HG03460 (cell line): ENCODE measurements around the gene SLC12A7.
"Not testable (repeated sequence)": the region's sequence is repeated elsewhere in the genome, so short reads cannot be mapped to it uniquely, and the experiment has no call there.

ENCODE experiments used
- ATAC-seq: cut with Tn5 transposase; IDR thresholded peaks from one replicate; pipeline ENCODE4 v1.9.1; 2021; ENCODE audit not compliant: unreplicated experiment

Gene SLC12A7

DNA sequence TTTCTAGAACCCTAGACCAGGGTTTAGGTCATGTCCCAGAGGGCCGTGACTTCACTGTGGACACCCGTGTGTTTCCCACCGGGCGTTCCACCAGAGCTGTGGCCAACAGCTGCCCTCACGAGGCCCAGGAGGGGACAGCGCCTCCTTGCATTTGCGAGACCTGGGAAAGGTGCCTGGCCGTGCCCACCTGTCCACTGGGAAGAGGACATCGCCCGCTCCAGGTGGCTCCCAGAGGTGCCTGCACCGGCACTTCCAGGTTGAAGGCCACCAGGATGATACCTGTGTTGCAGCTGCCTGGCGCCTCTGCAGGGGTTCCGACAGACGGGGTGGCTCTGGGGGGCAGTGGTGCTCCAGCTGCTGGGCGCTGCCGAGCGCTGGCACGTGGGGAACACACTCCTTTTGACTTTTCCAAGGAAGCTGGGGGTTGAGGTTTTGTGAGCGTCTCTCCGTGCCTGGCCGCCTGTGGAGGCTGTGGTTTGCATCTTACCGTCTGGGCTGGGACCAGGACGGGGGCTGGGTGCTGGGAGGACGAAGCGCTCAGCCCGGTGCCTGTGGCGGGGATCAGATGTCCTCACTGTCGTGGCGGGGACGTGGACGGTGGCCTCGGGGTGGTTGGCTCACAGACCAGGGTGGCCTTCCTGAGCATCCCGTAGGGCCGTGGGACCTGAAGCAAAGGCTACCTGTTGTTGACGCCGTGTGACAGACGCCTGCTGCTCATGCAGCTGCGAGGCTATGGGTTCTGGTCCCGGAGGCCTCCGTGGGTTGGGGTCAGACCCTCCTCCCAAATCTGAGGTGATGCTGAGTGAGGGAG, 84.0 kb downstream of the SLC12A7 start:
- no peak for ATAC-seq

DNA sequence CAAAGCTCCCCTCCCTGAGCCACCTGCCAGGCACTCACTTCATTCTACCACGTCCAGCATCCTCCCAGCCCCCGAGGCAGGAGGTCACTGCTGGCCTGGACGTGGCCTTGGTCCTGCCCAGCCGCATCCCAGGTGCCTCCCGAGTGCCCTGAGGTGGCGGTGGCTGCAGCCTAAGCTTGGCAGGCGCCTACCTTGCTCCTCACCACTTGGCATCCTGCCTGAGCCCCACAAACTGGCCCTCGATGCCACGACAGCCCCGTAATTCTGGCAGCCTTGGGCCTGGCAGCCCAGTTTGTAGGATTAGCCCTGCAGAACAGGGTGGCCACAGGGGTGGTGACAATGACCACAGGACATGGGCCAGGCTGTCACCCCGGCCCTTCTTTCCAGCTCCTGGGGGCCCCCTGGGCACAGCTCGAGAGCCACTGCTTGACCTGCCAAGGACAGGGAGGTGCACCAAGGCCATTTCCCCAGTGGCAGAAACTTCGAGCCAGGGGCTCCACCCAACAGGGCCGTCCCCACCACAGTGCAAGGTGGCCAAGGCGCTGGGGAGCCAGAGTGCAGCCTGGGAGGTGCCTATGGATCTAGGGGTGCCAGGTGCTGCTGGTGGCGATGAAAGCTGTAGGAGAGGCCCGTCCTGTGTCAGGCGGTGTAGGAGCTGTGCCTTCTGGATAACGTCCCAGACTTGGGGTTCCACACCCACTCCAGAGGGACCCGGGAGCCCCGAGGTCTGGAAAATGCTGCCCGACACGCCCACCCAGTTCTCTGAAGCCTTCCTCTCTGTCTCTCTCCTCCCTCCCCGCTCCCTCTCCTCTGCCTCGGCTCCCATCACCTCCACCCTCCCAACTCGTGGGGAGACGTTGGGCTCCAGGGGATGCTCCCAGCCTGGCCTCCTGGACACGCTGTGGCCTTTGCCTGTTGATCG, 84.9 kb downstream of the SLC12A7 start:
- ATAC-seq, result no peak

DNA sequence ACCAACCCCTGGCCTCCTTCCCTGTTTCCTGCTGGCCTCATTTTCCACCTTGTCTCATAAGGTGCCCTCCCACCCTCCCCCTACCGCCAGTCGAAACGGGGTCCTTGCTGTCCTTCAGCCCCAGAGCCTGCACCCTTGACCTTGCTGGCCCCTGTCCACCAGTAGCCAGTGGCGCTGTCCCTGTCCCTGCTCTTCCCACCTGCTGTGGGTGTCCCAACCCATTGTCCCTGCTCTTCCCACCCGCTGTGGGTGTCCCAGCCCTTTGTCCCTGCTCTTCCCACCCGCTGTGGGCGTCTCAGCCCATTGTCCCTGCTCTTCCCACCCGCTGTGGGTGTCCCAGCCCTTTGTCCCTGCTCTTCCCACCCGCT, 89.9 kb downstream of the SLC12A7 start:
- ATAC-seq, result not testable (repeated sequence)

DNA sequence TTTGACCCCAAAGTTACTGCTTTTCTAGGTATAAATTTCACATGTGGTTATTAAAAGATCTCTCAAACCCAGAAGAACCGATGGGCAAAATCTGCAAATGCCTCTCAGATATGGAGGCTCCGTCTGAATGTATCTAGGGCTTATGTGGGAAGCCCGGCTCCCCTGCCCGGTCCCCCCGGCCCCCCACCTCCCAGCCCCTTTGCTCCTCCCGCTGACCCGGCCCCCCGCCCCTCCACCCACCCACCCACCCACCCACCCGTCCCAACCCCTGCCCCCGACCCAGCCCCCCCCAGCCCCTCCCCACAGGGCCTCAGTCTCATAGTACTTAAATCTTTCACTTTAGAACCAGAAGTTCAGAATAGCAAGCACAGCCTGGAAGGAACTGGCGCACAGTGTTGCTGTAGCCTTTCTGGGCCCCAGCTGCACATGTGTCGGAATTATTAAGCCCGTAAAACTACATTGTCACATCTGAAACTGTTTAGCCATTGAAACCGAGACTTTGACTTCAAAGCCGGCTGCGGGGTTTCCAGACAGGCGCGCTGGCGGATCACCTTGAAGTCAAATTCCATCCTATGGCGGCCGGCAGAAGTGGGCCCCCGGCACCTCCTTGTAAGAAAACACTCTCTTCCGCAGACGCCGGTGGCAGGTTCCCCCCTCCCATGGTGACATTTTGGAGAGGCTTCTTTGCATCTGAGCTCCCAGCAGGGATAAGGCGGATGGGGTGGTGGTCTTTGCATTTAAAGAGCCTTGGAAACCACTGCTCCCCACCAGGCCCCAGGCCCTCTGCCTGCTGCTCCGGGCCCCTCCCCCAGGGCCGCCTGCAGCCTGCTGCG, 90.5 kb downstream of the SLC12A7 start:
- ATAC-seq, result no peak

DNA sequence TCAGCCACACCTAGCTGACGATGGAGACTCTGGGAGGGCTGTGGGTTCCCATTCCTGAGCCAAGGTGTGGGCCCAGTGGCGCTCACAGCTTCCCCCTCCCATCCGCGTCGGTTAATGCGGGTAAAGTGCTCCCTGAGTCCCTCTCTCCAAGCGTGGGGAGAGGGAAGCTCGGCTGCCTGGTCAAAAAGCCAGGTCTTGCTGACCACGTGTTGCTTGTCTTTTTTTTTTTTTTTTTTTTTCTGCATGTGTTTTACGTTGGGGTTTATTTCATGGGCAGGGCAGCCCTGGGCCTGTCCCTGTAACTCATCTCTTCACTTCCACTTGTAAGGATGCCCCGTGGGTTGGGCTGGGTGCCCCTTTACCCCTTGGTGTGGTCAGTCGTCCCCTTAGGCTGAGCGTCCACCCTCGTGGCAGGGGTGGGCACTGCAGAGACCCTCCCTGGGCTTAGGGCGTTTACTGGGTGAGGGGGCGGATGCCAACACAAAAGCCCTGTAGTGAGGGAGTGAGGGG, 91.4 kb downstream of the SLC12A7 start:
- ATAC-seq, result no peak

DNA sequence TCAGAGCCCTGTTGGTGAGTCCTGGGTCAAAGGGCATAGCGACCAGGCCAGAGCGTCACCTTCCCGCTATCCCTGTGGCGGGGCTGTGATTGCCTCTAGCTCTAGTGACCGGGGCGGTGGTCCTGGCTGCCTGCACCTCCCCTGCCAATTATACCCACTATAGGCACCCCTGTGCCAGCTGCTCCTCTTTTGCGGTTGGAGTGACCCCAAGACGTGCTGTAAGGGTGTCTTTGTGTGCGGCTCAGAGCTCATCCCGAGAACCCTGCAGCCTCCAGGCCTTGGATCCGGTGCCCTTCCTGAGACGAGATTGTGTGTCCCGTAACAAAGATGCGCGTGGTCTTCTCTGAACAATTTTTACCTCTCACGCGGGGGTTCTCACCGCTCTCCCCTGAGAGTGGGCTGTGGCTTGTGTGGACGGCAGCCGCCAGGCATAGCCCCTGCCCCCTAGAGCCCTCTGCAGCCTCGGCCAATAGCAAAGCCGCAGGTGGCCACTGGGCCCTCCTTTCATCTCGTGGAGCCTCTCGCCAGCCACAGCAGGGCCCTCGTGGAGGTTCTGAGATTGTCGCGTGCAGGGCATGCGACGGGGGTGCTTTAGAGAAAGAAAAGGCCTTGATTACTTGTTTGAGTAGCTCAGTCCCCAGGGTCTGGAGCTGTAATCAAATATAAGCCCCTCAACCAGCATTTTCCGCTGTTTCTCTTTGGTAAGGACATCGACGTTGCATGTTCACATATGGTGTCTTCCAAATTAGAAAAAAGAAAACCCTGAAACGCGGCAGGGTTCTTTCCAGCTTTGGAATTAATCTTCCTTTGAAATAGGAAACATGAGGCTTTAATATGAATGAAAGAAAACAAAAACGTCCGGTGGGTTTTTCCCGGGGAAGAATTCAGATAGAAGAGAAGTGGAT, 92.6 kb downstream of the SLC12A7 start:
- no peak for ATAC-seq

DNA sequence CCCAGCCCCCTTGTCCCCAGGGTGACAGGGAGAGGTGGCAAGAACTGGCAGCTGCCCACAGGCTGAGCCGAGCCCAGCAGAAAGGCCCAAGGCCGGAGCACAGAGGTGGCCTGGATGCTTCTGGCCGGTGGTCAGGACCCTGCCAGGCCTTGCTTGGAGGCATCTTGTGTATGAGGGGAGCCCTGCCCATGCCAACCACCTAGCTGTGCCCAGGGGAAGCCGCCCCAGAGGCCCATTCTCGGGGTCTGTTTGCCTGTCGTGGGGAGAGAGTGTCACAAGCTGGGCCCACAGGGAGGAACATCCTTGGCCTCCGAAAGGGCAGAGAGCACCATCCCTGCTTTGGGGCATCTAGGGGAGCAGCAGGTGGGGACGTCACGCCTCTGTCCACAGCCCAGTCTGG, 93.3 kb downstream of the SLC12A7 start:
- no peak for ATAC-seq

DNA sequence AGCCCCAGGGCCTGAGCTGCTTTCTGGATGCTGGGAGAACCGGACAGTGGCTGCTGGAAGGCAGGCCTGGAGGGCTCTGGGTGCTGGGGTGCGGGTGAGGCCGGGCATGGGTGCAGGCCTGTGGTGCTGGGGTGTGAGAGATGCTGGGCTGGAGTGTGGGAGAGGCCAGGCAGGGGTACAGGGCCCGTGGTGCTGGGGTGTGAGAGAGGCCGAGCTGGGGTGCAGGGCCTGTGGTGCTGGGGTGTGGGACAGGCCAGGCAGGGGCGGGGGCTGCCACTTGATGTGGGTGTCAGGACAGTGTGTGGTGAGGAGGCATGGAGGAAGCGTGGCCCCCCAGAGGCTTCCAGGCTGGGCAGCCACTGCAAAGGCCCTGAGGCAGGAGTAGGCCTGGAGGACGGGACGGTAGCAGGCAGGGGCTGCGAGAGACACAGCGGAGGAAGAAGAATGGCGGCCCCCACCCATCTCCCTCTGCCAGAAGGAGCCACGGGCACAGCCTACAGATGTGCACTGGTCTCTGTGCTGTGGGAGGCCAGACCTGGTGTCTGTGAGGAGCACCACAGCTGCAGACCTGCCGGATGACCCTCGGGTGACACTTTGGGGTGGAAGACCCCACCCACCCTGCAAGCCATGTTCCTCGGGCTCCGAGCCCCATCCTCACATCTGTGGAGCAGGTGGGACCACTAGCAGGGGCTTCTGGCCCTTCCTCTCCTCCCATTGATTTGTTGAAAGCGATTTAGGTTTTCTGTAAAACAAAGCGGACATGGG, 94.0 kb downstream of the SLC12A7 start:
- ATAC-seq, result no peak

DNA sequence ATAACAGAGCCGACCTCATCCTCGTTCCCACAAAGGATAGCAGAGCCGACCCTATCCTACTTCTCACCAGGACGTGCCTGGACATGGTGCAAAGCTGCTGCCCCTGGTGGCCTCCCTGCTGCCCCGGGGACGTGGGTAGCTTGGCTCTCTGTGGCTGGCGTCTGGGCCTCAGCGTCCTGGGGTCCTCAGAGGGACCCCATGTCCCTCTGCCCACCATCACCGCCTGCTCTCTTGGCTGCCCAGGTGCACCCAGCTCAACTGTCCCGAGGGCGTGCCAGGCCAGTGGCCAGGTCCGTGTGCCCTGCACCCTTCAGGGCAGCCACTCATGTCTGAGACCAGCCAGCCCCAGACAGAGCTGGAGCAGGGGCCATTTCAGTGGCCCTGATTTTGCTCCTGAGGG, 94.8 kb downstream of the SLC12A7 start:
- ATAC-seq, result no peak

DNA sequence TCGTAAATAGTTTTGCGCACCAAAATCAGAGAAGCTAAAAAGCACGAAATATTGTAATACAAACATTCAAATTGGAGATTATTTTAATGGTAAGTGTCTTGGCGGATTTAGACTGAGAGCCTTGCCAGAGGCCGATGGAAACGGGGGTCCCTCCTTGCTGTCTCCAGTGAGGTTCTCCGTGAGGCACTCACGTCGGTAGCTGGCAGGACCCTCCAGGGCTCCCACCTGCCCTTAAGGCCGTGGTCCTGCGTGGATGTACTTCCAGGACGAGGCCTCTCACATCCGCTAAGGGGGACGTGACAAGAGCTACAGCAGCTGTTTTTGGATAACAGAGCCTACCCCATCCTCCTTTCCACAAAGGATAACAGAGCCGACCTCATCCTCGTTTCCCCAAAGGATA, 95.4 kb downstream of the SLC12A7 start:
- no peak for ATAC-seq

DNA sequence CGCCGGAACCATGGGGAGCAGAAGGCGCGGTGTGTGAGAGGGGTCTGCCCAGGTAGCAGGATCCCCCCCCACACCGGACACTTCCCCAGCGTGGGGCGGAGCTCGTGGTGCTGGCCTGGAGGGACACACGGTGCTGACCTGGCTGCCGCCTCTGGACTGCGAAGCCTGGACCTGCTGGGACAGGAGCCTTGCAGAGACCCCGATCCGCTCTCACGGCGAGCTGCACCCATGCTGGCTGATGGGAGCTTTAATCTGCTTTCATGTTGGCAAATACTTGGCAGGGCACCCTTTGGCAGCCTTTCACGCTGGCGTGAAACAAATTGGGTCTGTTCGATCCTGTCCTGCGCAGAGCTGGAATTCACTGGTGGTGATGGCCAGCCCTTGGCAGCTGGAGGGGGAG, 95.8 kb downstream of the SLC12A7 start:
- ATAC-seq, result no peak

DNA sequence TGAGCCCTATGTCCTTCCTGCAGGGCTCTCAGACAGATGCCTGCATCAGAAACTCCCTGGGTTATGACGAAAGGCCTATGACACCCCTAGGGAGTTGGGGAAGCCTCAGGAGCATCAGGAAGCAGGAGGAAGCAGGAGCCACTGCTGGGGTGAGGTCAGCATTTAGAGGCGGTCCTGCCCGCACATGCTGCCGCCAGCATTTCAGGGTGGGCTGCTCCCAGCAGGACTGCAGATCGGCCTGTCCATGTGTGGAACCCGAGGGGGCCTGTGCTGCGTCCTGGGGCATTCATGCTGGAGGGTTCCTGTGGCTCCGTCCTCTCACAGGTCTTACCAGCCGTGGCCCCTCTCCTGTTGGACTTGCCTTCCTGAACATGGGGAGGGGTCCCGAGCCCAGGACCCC, 96.4 kb downstream of the SLC12A7 start:
- ATAC-seq, result no peak

DNA sequence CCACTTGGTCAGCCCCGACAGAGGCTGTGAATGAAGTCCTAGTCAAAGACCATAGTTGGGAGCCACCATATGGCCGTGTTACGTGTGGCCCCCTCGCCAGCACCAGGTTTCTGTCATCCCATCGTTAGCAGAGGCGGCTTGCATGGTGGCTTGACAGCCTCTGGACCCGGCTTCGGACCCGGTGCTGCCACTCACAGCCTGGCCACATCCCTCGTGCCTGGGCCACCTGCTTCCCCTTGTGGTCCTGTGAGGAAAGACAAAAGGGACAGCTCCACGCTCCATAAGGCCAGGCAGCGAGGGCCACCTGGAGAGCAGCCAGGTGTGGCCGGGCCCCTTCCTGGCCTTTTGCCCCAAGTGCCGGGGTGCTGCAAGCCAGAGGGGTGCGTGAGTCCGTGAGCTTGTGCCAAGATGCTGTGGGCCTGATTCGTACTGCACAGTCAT, 97.1 kb downstream of the SLC12A7 start:
- ATAC-seq, result no peak

DNA sequence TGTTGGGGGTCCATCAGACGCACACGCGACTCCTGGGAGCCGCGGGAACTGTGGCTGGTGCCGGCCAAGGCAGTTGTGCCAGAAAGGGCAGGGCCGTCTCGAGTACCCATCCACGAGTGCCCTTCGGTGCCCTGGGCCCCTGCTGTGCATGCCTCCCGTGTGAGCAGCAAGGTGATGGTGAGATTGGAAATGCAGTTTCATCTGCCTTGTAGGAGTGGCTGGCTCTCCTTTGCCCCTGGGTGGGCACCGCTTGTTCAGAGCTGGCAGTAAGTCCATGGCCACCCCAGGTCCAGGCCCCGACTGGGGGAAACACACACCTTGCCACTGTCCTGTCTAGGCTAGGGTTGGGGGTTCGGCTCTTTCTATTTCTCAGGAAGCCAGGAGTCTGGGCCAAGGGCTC, 97.5 kb downstream of the SLC12A7 start:
- no peak for ATAC-seq

DNA sequence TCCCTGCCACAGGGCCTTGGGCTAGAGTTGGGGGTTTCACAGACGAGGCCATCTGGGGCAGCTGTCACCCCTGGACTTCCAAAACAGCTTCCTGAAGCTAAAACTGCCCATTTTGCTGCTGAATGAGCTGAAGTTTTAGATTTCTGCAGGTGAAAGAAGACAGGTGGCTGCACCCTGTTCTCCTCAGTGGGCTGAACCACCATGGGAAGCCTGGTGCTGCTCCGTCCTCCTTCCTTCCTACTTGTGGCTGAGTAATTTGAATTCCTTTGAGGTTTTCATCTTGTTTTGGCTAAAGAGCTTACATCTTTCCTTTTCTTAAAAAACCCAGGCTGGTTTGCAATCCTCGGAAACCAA, 97.9 kb downstream of the SLC12A7 start:
- no peak for ATAC-seq

DNA sequence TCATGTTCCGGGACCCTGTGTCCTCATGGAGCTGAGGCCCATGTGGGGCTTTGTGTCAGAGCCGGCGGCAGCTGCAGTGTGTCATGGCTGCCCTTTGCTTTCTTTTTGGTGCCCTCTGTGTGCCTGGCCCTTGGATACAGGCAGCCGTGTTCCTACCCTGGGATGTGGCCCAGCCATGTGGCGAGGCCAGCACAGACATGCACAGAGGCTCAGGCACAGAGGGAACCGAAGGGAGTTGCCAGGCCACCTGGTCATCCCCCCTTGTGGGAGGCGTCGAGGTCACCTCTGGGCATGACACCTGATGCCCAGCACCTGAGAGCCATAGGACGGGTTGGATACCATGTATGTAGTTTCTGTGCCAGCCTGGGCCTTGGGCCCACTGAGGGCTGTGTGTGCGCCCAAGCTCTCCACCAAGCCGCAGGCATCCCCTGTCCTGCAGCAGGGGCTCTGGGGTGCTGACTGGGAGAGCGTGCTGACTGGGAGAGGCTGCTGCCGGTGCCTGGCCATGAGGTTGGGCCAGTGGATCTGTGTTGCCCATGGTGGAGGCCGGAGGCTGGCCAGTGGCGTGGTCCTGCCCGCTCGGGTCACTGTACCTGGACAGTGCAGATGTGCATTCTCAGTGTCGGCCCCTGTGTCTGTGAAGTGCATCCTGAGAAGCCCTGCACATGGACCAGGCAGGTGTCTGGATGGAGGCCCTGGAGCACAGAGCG, 98.5 kb downstream of the SLC12A7 start:
- no peak for ATAC-seq

DNA sequence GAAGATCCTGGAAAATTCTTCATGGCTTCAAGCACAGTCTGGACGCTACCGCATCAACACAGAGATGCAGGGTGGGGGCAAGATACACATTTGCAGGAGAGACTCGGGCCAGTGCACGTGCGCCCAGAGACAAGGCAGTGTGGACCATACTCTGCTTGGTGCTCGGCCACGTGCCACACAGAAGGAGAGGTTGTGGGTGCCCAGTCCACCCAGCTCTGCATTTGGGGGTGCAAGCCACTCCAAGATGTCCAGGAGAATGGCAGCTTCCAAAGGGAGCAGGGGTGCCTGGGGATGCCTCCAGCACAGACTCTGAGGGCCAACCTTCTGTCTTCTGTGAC, 99.0 kb downstream of the SLC12A7 start:
- no peak for ATAC-seq

DNA sequence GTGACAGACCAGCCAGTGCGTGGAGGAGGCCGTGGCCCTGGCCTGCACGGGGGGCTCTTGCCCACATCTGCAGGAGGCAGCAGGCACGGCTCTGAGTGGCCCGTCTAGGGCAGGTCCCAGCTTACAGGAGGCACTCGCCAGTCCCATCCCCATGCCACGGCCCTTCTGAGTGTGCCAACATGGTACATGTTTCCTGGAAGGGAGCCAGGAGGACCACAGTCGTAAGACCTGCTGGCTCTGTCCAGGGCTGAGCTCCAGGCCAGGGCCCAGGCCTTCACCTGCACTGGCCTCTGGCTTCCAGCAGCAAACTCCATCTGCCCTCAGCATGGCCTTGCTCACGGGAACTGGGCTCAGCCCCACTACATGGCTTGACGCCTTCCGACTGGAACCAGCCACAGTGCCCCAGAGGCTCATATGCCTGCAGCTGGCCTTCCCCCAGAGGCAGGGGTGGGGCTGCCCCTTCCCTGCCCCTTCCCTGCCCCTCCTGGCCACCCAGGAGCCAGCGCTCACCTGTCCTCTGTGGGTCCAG, 99.5 kb downstream of the SLC12A7 start:
- ATAC-seq, result no peak
